Measurements from ENCODE around the gene BFSP2.

GRCh38 chr3:133362539-133362938 lies 37.3 kb upstream of the BFSP2 start:
- TF ChIP-seq POLR2A (IDR thresholded peaks at IDR 0.05; ENCODE audit: low read depth, low read length) (no peak), RAD21 (IDR thresholded peaks at IDR 0.05; ENCODE audit: low read length) (no peak), CTCF (conservative IDR thresholded peaks at IDR 0.05; ENCODE audit: low read depth, low read length) (no peak), BHLHE40 (IDR thresholded peaks at IDR 0.05; ENCODE audit: low read depth, low read length) (no peak), RFX5 (IDR thresholded peaks at IDR 0.05; ENCODE audit: low read depth, low read length) (no peak), FOS (IDR thresholded peaks at IDR 0.05; ENCODE audit: low read depth, low read length) (no peak), NFE2L2 (IDR thresholded peaks at IDR 0.05; ENCODE audit: low read depth, low read length) (no peak)
